H9 (cell line): Measurements from ENCODE around the gene MYLK4. TPM values are rescaled to one million over a fixed set of nuclear protein-coding genes. Genes with fewer than 3 reads are reported as not detected.
A peak's percentile ranks its signal among the peaks of the same experiment; 100 is the strongest.

Experiments
- DNase-seq: peaks from one replicate; pipeline ENCODE4 v3.0.0-alpha.2; 2017
- H2AFZ ChIP-seq: one replicate; pipeline ENCODE4 v1.6.1; 2013; ENCODE audit warnings: mild to moderate bottlenecking, low read length, control low read depth, moderate library complexity
- H2AK5ac ChIP-seq: 2 replicates; pipeline ENCODE4 v1.6.1; 2013; ENCODE audit warnings: low read length, control low read depth, mixed read lengths; ENCODE audit not compliant: insufficient read length
- H2BK120ac ChIP-seq: one replicate; pipeline ENCODE4 v1.6.1; 2013; ENCODE audit warnings: low read depth, mild to moderate bottlenecking, low read length, control low read depth, inconsistent platforms; ENCODE audit not compliant: poor library complexity, severe bottlenecking
- H2BK12ac ChIP-seq: 2 replicates; pipeline ENCODE4 v1.6.1; 2013; ENCODE audit warnings: low read length, control low read depth, mixed read lengths, low read depth; ENCODE audit not compliant: insufficient read length
- H2BK15ac ChIP-seq: 2 replicates; pipeline ENCODE4 v1.6.1; 2013; ENCODE audit warnings: low read depth, low read length, control low read depth
- H2BK20ac ChIP-seq: one replicate; pipeline ENCODE4 v1.6.1; 2013; ENCODE audit warnings: low read depth, mild to moderate bottlenecking, low read length, control low read depth, inconsistent platforms; ENCODE audit not compliant: poor library complexity, severe bottlenecking
- H2BK5ac ChIP-seq: 2 replicates; pipeline ENCODE4 v1.6.1; 2013; ENCODE audit warnings: low read length, control low read depth, mixed read lengths; ENCODE audit not compliant: insufficient read length
- H3K14ac ChIP-seq: 2 replicates; pipeline ENCODE4 v1.6.1; 2013; ENCODE audit warnings: low read length, control low read depth; ENCODE audit not compliant: insufficient read depth
- H3K18ac ChIP-seq: 2 replicates; pipeline ENCODE4 v1.6.1; 2013; ENCODE audit warnings: low read depth, mild to moderate bottlenecking, mixed read lengths, low read length, control low read depth; ENCODE audit not compliant: insufficient read length
- H3K23ac ChIP-seq: 2 replicates; pipeline ENCODE4 v1.6.1; 2013; ENCODE audit warnings: low read length, control low read depth, mixed read lengths, low read depth; ENCODE audit not compliant: insufficient read length
- H3K23me2 ChIP-seq: 2 replicates; pipeline ENCODE4 v1.6.1; 2013; ENCODE audit warnings: low read depth, mild to moderate bottlenecking, mixed read lengths, low read length, control low read depth; ENCODE audit not compliant: insufficient read length, poor library complexity, severe bottlenecking
- H3K27ac ChIP-seq: 2 replicates; pipeline ENCODE4 v1.5.1; 2013; ENCODE audit warnings: low read length, control low read depth, mixed read lengths, low read depth; ENCODE audit not compliant: insufficient read length
- H3K27me3 ChIP-seq: 2 replicates; pipeline ENCODE4 v1.6.1; 2013; ENCODE audit warnings: low read length, control low read depth, inconsistent platforms; ENCODE audit not compliant: insufficient read depth
- H3K4ac ChIP-seq: 2 replicates; pipeline ENCODE4 v1.6.1; 2013; ENCODE audit warnings: low read depth, mild to moderate bottlenecking, control low read depth, inconsistent platforms, low read length, moderate library complexity
- H3K4me1 ChIP-seq: 2 replicates; pipeline ENCODE4 v1.6.1; 2013; ENCODE audit warnings: low read length, control low read depth, inconsistent platforms; ENCODE audit not compliant: insufficient read depth
- H3K4me2 ChIP-seq: 2 replicates; pipeline ENCODE4 v1.6.1; 2013; ENCODE audit warnings: low read length, control low read depth, mixed read lengths; ENCODE audit not compliant: insufficient read length, insufficient read depth
- H3K56ac ChIP-seq: 2 replicates; pipeline ENCODE4 v1.6.1; 2013; ENCODE audit warnings: low read depth, mild to moderate bottlenecking, mixed read lengths, low read length, control low read depth; ENCODE audit not compliant: insufficient read length
- H3K79me1 ChIP-seq: 2 replicates; pipeline ENCODE4 v1.6.1; 2013; ENCODE audit warnings: low read depth, mild to moderate bottlenecking, moderate library complexity, low read length, control low read depth, inconsistent platforms; ENCODE audit not compliant: insufficient read depth, poor library complexity, severe bottlenecking
- H3K79me2 ChIP-seq: 2 replicates; pipeline ENCODE4 v1.6.1; 2013; ENCODE audit warnings: low read length, control low read depth, inconsistent platforms; ENCODE audit not compliant: insufficient read depth
- H3K9ac ChIP-seq: 2 replicates; pipeline ENCODE4 v1.6.1; 2013; ENCODE audit warnings: low read length, control low read depth, mixed read lengths; ENCODE audit not compliant: insufficient read length; ENCODE audit errors: extremely low read depth
- H3K9me3 ChIP-seq: one replicate; pipeline ENCODE4 v1.6.1; 2013; ENCODE audit warnings: low read depth, low read length, inconsistent platforms; ENCODE audit not compliant: control insufficient read depth
- H3T11ph ChIP-seq: one replicate; pipeline ENCODE4 v1.6.1; 2013; ENCODE audit warnings: mild to moderate bottlenecking, low read length, control low read depth, inconsistent platforms
- H4K20me1 ChIP-seq: one replicate; pipeline ENCODE4 v1.6.1; 2013; ENCODE audit not compliant: control insufficient read depth, insufficient read length, insufficient read depth
- H4K5ac ChIP-seq: 2 replicates; pipeline ENCODE4 v1.6.1; 2013; ENCODE audit warnings: low read depth, mild to moderate bottlenecking, mixed read lengths, low read length, control low read depth; ENCODE audit not compliant: insufficient read length
- H4K8ac ChIP-seq: replicated peaks from 2 replicates; pipeline ENCODE4 v1.6.1; 2013; ENCODE audit warnings: low read length, control low read depth, mixed read lengths, low read depth; ENCODE audit not compliant: insufficient read length
- H4K91ac ChIP-seq: 2 replicates; pipeline ENCODE4 v1.6.1; 2013; ENCODE audit warnings: low read depth, mild to moderate bottlenecking, moderate library complexity, mixed read lengths, low read length, control low read depth; ENCODE audit not compliant: insufficient read length
- H3K27ac Mint-ChIP-seq, 3 experiments: 2 replicates in 2 of 3; 3 replicates in 1 of 3; pipeline ENCODE4 v1.8.0; 2020 to 2021; ENCODE audit warnings: mixed read lengths in 3 of 3, mild to moderate bottlenecking in 1 of 3, moderate library complexity in 1 of 3
- H3K27me3 Mint-ChIP-seq: 2 replicates; pipeline ENCODE4 v1.8.0; 2021; ENCODE audit warnings: low read depth, mild to moderate bottlenecking, moderate library complexity, mixed read lengths
- H3K36me3 Mint-ChIP-seq, 3 experiments: 2 replicates in 2 of 3; 3 replicates in 1 of 3; pipeline ENCODE4 v1.8.0; 2020 to 2021; ENCODE audit warnings: low read depth in 3 of 3, mixed read lengths in 3 of 3; ENCODE audit not compliant: insufficient read depth in 1 of 3
- H3K4me1 Mint-ChIP-seq, 2 experiments: 2 replicates each; pipeline ENCODE4 v1.8.0; 2020; ENCODE audit warnings: mixed read lengths in 2 of 2
- H3K4me3 Mint-ChIP-seq, 2 experiments: 2 replicates in 1 of 2; 3 replicates in 1 of 2; pipeline ENCODE4 v1.8.0; 2020 to 2021; ENCODE audit warnings: mild to moderate bottlenecking in 2 of 2, mixed read lengths in 2 of 2, moderate library complexity in 1 of 2
- H3K9me3 Mint-ChIP-seq, 2 experiments: 2 replicates in 1 of 2; 3 replicates in 1 of 2; pipeline ENCODE4 v1.8.0; 2020; ENCODE audit warnings: mild to moderate bottlenecking in 2 of 2, mixed read lengths in 2 of 2, moderate library complexity in 1 of 2
- CTCF ChIP-seq: fragments of 200-600 bp; sonication (generic); conservative IDR thresholded peaks from 3 replicates; pipeline ENCODE4 v1.8.0; 2021; ENCODE audit warnings: antibody characterized with exemption, mild to moderate bottlenecking
- WGBS: extraction: QIAGEN DNeasy Blood & Tissue Kit; methylation state at CpG from one replicate; pipeline ENCODE4 v1.1.7; 2013; ENCODE audit warnings: missing lambda C conversion rate, low lambda C conversion rate, mixed read lengths; ENCODE audit not compliant: insufficient read length; ENCODE audit errors: extremely low coverage; 5-methylcytosine and 5-hydroxymethylcytosine counted together
- total RNA-seq: library from RNA; stranded (reverse); gene quantifications from 2 replicates; pipeline ENCODE4 v1.2.1, GENCODE V29; 2021

The MYLK4 gene
- total RNA-seq, 1 experiment from 2014 or later, result 0.28 TPM

GRCh38 chr6:2643935-2644539 lies 106.7 kb downstream of the MYLK4 start:
- H3K36me3 Mint-ChIP-seq, result peaks cover 0 to 4% (median 2%) of the 10 kb centered on the region in 3 experiments; a peak in 2 of 7 replicates
- Histone ChIP-seq H3K79me1 (no peaks in the 10 kb centered on the region), H3K4me2 (no peak overlapping the region), H4K91ac (no peak overlapping the region), H2BK20ac (no peak overlapping the region), H2BK12ac (no peak overlapping the region), H3K4ac (no peak overlapping the region), H4K20me1 (no peaks in the 10 kb centered on the region), H3K4me1 (peaks cover 10% of the 10 kb centered on the region; the same call in 1 of the 2 replicates), H2BK5ac (no peak overlapping the region), H3K9me3 (no peaks in the 10 kb centered on the region), H3K27ac (no peak overlapping the region), H2BK120ac (no peak overlapping the region), H3K9ac (no peak overlapping the region), H3K23me2 (no peaks in the 10 kb centered on the region), H2BK15ac (no peak overlapping the region; the same call in 1 of the 2 replicates), H4K8ac (no peak overlapping the region), H2AK5ac (no peak overlapping the region), H2AFZ (no peak overlapping the region), H3T11ph (no peak overlapping the region), H3K56ac (no peak overlapping the region), H3K14ac (no peak overlapping the region), H3K23ac (no peak overlapping the region), H3K27me3 (no peaks in the 10 kb centered on the region), H3K79me2 (no peaks in the 10 kb centered on the region), H4K5ac (no peak overlapping the region), H3K18ac (no peak overlapping the region)
- H3K9me3 Mint-ChIP-seq, result no peaks in the 10 kb centered on the region
- H3K27me3 Mint-ChIP-seq, result peaks cover 7% of the 10 kb centered on the region
- no peak for DNase-seq
- H3K27ac Mint-ChIP-seq, result peak overlapping the region in 1 of 3 experiments; percentile 69; a peak in 1 of 7 replicates
- no peak for TF ChIP-seq CTCF
- no CpG with 5 or more reads among the region's 5 CpGs for WGBS
- peaks cover 38 to 41% of the 10 kb centered on the region in 2 experiments for H3K4me1 Mint-ChIP-seq
- H3K4me3 Mint-ChIP-seq, result no peak overlapping the region
